ENCODE measurements around the gene SHISA9. TPM values are rescaled to one million over a fixed set of nuclear protein-coding genes. Genes with fewer than 3 reads are reported as not detected.
"Not testable (repeated sequence)": the region's sequence is repeated elsewhere in the genome, so short reads cannot be mapped to it uniquely, and the experiment has no call there.

Gene SHISA9
- 1 to 10 TPM; 1.8 to 4.6 TPM for total RNA-seq

GRCh38 chr16:12901597-12902461, at the start of gene SHISA9:
Gene SHISA9, plus strand, starts transcription at chr16:12901598.
- no peak for TF ChIP-seq CTCF (IDR thresholded peaks at IDR 0.05)
- TF ChIP-seq POLR2A (IDR thresholded peaks at IDR 0.05), result no peak
- no peak for ATAC-seq
- H3K27me3 ChIP-seq, result peaks cover 0 to 14% of the 10 kb centered on the region in 2 donors

GRCh38 chr16:12853972-12854371, 47.4 kb upstream of the SHISA9 start:
- Histone ChIP-seq H3K4me1 (no peaks in the 10 kb centered on the region), H3K4me3 (no peak overlapping the region), H3K9me3 (no peaks in the 10 kb centered on the region), H3K36me3 (replicated peaks in 1 of 2; ENCODE audit: insufficient read depth in 1 of 2, low read depth in 2 of 2) (no peaks in the 10 kb centered on the region), H3K27ac (no peak overlapping the region), H3K27me3 (no peaks in the 10 kb centered on the region)
- no peak for ATAC-seq
- intact Hi-C loops (cut with DNase I), result no loop called here
- no peak for DNase-seq
- 76 to 79% methylated on average over 3 of the region's 3 CpGs for WGBS, 2 donors
- TF ChIP-seq POLR2A (IDR thresholded peaks at IDR 0.05) (no peak), CTCF (IDR thresholded peaks at IDR 0.05) (no peak)

More at GRCh38 chr16:12901597-12902461, at the start of gene SHISA9:
- no peak within 1 kb of the TSS for H3K4me3 ChIP-seq
- 1% methylated on average over 57 of the region's 110 CpGs; no CpG with 5 or more reads in 1 of the 2 donors for WGBS, 2 donors
- DNase-seq, result no peak
- intact Hi-C loops (cut with DNase I), result no loop called here
- no peaks in the 10 kb centered on the region for H3K36me3 ChIP-seq (replicated peaks in 1 of 2; ENCODE audit: insufficient read depth in 1 of 2, low read depth in 2 of 2)
- H3K4me1 ChIP-seq, result peaks cover 29% of the 10 kb centered on the region
- H3K27ac ChIP-seq, result no peak within 1 kb of the TSS
- no peaks in the 10 kb centered on the region for H3K9me3 ChIP-seq

- H3K27ac ChIP-seq; H3K27me3 ChIP-seq; ATAC-seq; intact Hi-C loops (cut with DNase I); H3K4me1 ChIP-seq; H3K9me3 ChIP-seq; H3K36me3 ChIP-seq (replicated peaks in 1 of 2; ENCODE audit: insufficient read depth in 1 of 2, low read depth in 2 of 2); H3K4me3 ChIP-seq; DNase-seq: not testable (repeated sequence)
- WGBS, 2 donors, result 67 to 75% methylated on average over 2 of the region's 2 CpGs
Measured at GRCh38 chr16:12857435-12857834, 44.0 kb upstream of the SHISA9 start.

GRCh38 chr16:12862327-12862726, 39.1 kb upstream of the SHISA9 start:
- Histone ChIP-seq H3K9me3 (no peaks in the 10 kb centered on the region), H3K4me1 (no peaks in the 10 kb centered on the region), H3K27me3 (no peaks in the 10 kb centered on the region), H3K27ac (no peak overlapping the region), H3K4me3 (no peak overlapping the region), H3K36me3 (replicated peaks in 1 of 2; ENCODE audit: insufficient read depth in 1 of 2, low read depth in 2 of 2) (no peaks in the 10 kb centered on the region)
- intact Hi-C loops (cut with DNase I), result no loop called here
- no peak for ATAC-seq
- DNase-seq, result no peak
- no peak for TF ChIP-seq CTCF (IDR thresholded peaks at IDR 0.05)
- no peak for TF ChIP-seq POLR2A (IDR thresholded peaks at IDR 0.05)
- WGBS, 2 donors, result 78 to 80% methylated on average over 22 of the region's 22 CpGs

GRCh38 chr16:12862941-12863340, 38.5 kb upstream of the SHISA9 start:
- ATAC-seq (no peak), DNase-seq (no peak)
- H3K4me1 ChIP-seq, result no peaks in the 10 kb centered on the region
- H3K27ac ChIP-seq, result no peak overlapping the region
- H3K4me3 ChIP-seq, result no peak overlapping the region
- no peak for TF ChIP-seq CTCF (IDR thresholded peaks at IDR 0.05)
- no peak for TF ChIP-seq POLR2A (IDR thresholded peaks at IDR 0.05)
- 66 to 68% methylated on average over 5 of the region's 5 CpGs for WGBS, 2 donors
- no peaks in the 10 kb centered on the region for H3K36me3 ChIP-seq (replicated peaks in 1 of 2; ENCODE audit: insufficient read depth in 1 of 2, low read depth in 2 of 2)
- H3K27me3 ChIP-seq, result no peaks in the 10 kb centered on the region
- intact Hi-C loops (cut with DNase I), result no loop called here
- no peaks in the 10 kb centered on the region for H3K9me3 ChIP-seq
